ENCODE measurements around the gene CENPP.

Gene CENPP

DNA sequence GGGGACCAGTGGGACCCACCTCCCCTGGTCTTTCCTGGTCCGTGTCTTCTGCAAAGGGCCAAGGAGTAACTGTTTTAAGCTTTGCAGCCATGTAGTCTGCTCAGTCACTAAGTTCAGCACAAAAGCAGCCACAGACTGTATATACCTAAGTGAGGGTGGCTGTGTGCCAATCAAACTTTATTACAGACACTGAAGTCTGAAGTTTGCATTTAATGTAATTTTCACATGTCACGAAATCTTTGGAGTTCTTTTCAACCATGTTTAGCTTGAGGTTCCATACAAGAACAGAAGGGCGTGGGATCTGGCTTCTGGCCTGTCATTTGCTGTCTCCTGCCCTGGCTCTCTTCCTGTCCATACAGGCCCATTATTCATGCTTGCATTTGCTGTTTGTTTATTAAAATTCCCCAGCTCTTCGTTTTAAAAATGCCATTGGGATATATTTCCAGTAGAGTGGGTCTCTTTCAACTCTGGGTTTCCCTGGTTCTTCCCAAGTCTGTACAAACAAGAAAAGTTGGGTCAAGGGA lies 274.2 kb downstream of the CENPP start:
- CTCF ChIA-PET: interaction anchor here (0.8 to 1.1 kb wide), 2 partner anchors 66 to 465 kb away, joined by 4 read pairs; no protein-coding TSS in a partner anchor
- DNase-seq (ENCODE audit: low spot score): no peak

DNA sequence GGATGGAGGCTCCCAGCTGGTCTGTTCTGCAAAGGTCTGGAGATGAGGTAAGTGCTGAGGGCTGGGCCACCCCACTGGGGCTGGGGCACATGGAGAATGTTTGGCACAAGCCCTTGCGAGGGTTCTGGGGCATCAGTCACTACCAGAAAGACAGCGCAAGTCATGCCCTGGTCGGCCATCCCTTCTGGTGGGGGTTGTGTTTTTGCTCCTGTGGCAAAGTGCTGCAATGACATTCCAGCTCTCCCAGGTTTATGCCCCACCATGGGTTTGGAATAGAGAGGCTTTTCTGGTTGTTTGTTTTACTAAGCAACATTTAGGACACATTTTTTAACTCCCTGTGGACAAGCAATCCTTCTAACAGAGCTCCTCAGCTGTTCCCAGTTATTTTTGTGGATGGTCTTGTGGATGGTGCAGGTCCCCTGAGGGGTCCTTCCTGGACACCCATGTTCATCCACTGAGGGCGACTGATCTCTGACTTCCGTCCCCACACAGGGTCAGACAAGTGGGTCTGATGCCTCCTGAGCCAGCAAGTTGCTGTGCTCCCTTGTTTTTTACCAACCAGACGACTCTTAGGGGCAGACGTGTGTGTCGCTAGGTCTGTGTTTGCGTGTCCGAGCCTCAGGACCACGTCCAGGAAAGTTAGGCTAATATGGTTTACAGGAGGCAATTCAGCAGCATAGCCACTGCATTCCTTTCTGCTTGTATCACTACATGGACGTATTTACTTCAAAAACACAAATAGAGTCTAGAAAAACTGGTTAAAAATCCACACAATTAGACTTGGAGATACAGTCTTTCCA lies 274.9 kb downstream of the CENPP start:
- TF ChIP-seq, protein P1, sequence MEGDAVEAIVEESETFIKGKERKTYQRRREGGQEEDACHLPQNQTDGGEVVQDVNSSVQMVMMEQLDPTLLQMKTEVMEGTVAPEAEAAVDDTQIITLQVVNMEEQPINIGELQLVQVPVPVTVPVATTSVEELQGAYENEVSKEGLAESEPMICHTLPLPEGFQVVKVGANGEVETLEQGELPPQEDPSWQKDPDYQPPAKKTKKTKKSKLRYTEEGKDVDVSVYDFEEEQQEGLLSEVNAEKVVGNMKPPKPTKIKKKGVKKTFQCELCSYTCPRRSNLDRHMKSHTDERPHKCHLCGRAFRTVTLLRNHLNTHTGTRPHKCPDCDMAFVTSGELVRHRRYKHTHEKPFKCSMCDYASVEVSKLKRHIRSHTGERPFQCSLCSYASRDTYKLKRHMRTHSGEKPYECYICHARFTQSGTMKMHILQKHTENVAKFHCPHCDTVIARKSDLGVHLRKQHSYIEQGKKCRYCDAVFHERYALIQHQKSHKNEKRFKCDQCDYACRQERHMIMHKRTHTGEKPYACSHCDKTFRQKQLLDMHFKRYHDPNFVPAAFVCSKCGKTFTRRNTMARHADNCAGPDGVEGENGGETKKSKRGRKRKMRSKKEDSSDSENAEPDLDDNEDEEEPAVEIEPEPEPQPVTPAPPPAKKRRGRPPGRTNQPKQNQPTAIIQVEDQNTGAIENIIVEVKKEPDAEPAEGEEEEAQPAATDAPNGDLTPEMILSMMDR (conservative IDR thresholded peaks at IDR 0.05; ENCODE audit: low read depth): no peak
- H3K27ac ChIP-seq: peak overlapping the region; percentile 58
- DNase-seq (ENCODE audit: low spot score): no peak
- ChIA-PET POLR2A (ENCODE audit: low non-redundant PET) (no interaction called here), CTCF (interaction anchor here (0.8 to 1.1 kb wide), 2 partner anchors 67 to 466 kb away, joined by 4 read pairs; no protein-coding TSS in a partner anchor)

More for the DNA sequence above, 274.2 kb downstream of the CENPP start:
- TF ChIP-seq, protein P1 (conservative IDR thresholded peaks at IDR 0.05; ENCODE audit: low read depth): no peak
- peak overlapping the region; percentile 58 for H3K27ac ChIP-seq
- POLR2A ChIA-PET (ENCODE audit: low non-redundant PET): no interaction called here

DNA sequence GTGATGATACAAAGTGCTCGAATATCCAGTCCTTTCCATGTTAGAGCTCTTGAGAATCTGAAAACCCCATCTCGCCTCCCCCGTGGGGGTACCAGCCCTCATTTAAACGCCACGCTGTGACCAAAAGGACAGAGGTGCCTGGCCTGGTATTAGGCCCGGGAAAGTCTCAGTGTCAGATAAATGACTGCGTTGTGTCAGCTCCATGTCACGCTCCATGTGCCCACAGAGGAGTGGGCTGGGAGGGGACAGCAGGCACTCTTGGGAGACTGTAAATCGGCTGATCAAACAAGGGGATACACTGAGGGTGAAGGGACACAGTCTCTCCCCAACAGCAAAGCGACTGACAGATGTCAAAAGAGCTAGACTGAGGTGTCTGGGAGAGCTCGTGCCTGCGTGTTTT lies 275.7 kb downstream of the CENPP start:
- ChIA-PET CTCF (interaction anchor here (0.6 kb wide), 1 partner anchor 469 kb away, joined by 3 read pairs; no protein-coding TSS in a partner anchor), POLR2A (ENCODE audit: low non-redundant PET) (no interaction called here)

DNA sequence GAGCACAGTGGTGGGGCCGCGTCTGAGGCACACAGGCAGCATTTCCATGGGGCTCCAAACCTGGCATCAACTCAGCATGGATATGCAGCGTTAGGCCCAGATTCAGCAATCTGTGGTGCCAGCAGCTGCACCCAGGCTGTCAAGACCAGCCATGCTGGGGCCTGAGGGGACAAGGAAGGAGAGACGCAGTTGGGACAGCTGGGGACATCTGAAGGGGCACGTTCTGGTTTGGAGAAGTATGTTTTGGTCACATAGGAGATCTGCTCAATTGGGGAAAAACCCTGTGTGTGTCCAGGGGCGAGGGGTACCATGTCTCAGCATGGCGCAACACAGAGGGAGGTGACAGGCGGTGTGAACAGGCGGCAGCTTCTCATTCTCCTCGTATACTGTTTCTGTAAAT lies 276.7 kb downstream of the CENPP start:
- no peak for DNase-seq (ENCODE audit: low spot score)
- CTCF ChIA-PET: no interaction called here
- H3K27ac ChIP-seq: no peak overlapping the region
- TF ChIP-seq, protein P1 (conservative IDR thresholded peaks at IDR 0.05; ENCODE audit: low read depth): no peak
- POLR2A ChIA-PET (ENCODE audit: low non-redundant PET): interaction anchor here (0.8 kb wide), 1 partner anchor 9 kb away, joined by 3 read pairs; no protein-coding TSS in a partner anchor

More for the DNA sequence above, 275.7 kb downstream of the CENPP start:
- TF ChIP-seq, protein P1 (conservative IDR thresholded peaks at IDR 0.05; ENCODE audit: low read depth): no peak
- peak overlapping the region; percentile 6; the same call in 1 of the 2 replicates for H3K27ac ChIP-seq
- DNase-seq (ENCODE audit: low spot score): no peak

DNA sequence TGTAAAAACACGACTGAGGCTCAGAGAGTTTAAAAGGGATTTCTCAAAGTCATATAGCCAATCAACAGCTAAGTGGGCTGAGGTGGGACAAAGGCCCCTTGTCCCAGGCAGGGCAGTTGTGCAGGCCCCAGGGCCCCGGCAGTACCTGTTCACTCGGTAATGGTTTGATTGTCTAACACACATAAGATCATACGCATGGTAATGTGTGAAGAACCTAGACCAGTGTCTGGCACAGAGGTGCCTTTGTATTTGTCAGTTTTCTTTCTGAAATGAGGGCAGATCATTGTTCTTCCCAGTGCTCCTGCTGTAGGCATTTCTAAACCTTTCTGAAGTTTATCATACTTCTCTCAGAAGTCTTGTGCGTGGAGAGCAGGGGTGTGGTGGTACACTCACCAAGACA lies 277.3 kb downstream of the CENPP start:
- no peak for DNase-seq (ENCODE audit: low spot score)
- peak overlapping the region; percentile 0; the same call in 1 of the 2 replicates for H3K27ac ChIP-seq
- CTCF ChIA-PET: no interaction called here
- POLR2A ChIA-PET (ENCODE audit: low non-redundant PET): no interaction called here
- TF ChIP-seq, protein P1 (conservative IDR thresholded peaks at IDR 0.05; ENCODE audit: low read depth): no peak

DNA sequence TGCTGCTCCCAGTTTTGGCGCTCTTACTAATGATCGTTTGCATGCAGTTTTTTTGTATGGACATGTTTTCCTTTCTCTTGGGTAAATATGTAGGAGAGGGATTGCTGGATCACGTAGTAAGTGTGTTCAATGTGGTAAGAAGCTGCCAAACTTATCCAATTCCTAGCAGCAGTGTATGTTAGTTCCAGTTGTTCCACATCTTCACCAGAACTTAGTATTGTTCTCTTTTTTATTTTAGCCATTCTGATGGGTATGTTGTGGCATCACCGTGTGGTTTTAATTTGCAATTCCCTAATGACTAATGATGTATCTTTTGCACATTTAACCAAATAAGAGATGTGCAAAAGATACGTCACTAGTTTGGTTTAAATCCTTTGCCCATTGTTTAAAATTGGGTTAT lies 278.2 kb downstream of the CENPP start:
- POLR2A ChIA-PET (ENCODE audit: low non-redundant PET): no interaction called here
- TF ChIP-seq, protein P1 (conservative IDR thresholded peaks at IDR 0.05; ENCODE audit: low read depth): no peak
- no peak for DNase-seq (ENCODE audit: low spot score)
- CTCF ChIA-PET: no interaction called here
- H3K27ac ChIP-seq: no peak overlapping the region
